H4 (cell line): ENCODE results near the gene ANKS1B. TPM values are rescaled to one million over a fixed set of nuclear protein-coding genes. Genes with fewer than 3 reads are reported as not detected.

Experiments
- DNase-seq: peaks from one replicate; pipeline ENCODE4 v3.0.0-alpha.2; 2015; ENCODE audit warnings: low spot score
- total RNA-seq: library from RNA; depleted of rRNA; stranded (reverse); fragments of >200 nt; shearing (Covaris generic); gene quantifications from 2 replicates; pipeline ENCODE4 v1.2.3, GENCODE V29; 2014

ANKS1B gene
- total RNA-seq, 1 experiment from 2014 or later: 1.8 TPM

- DNase-seq: no peak
Observed at GRCh38 chr12:99277591-99278379, 707.0 kb downstream of the ANKS1B start.

- peak; percentile 73 for DNase-seq
Observed at GRCh38 chr12:99271071-99271470, 713.7 kb downstream of the ANKS1B start.

- DNase-seq: no peak
Observed at GRCh38 chr12:99267038-99267437, 717.7 kb downstream of the ANKS1B start.

- no peak for DNase-seq
Observed at GRCh38 chr12:99265648-99266047, 719.1 kb downstream of the ANKS1B start.

GRCh38 chr12:99261256-99261655 lies 723.5 kb downstream of the ANKS1B start:
- DNase-seq: peak; percentile 58

GRCh38 chr12:99260456-99260996 lies 724.2 kb downstream of the ANKS1B start:
- DNase-seq: no peak

- DNase-seq: no peak
Observed at GRCh38 chr12:99259040-99259934, 725.4 kb downstream of the ANKS1B start.

GRCh38 chr12:99257672-99258071 lies 727.1 kb downstream of the ANKS1B start:
- DNase-seq: no peak

- peak; percentile 51 for DNase-seq
Observed at GRCh38 chr12:99253068-99253467, 731.7 kb downstream of the ANKS1B start.

- no peak for DNase-seq
Observed at GRCh38 chr12:99250091-99250490, 734.6 kb downstream of the ANKS1B start.

- DNase-seq: no peak
Observed at GRCh38 chr12:99249543-99249942, 735.2 kb downstream of the ANKS1B start.

- DNase-seq: peak; percentile 4
Observed at GRCh38 chr12:99237907-99238538, 746.7 kb downstream of the ANKS1B start.

GRCh38 chr12:99235381-99235780 lies 749.4 kb downstream of the ANKS1B start:
- DNase-seq: no peak

GRCh38 chr12:99234702-99235101 lies 750.0 kb downstream of the ANKS1B start:
- DNase-seq: no peak

GRCh38 chr12:99232324-99232723 lies 752.4 kb downstream of the ANKS1B start:
- no peak for DNase-seq

- DNase-seq: no peak
Observed at GRCh38 chr12:99231031-99231430, 753.7 kb downstream of the ANKS1B start.

- no peak for DNase-seq
Observed at GRCh38 chr12:99224237-99224636, 760.5 kb downstream of the ANKS1B start.

GRCh38 chr12:99223579-99223978 lies 761.2 kb downstream of the ANKS1B start:
- no peak for DNase-seq

GRCh38 chr12:99213047-99213446 lies 771.7 kb downstream of the ANKS1B start:
- DNase-seq: no peak

- no peak for DNase-seq
Observed at GRCh38 chr12:99212275-99212674, 772.5 kb downstream of the ANKS1B start.

GRCh38 chr12:99205111-99205510 lies 779.6 kb downstream of the ANKS1B start:
- DNase-seq: no peak
